ENCODE measurements around the gene PTPN5. TPM values are rescaled to one million over a fixed set of nuclear protein-coding genes. Genes with fewer than 3 reads are reported as not detected.

Gene PTPN5
- total RNA-seq, 2 experiments from 2014 or later: not detected

GRCh38 chr11:18710545-18710944, 81.1 kb downstream of the PTPN5 start:
- CTCF ChIA-PET: interaction anchor here (1.0 to 3.6 kb wide), 2 partner anchors 12 to 17 kb away, joined by 4 to 15 read pairs; no protein-coding TSS in a partner anchor
- no peak overlapping the region for H3K4me3 Mint-ChIP-seq
- no peak for ATAC-seq
- peaks cover 20% of the 10 kb centered on the region for H3K4me1 Mint-ChIP-seq
- H3K36me3 Mint-ChIP-seq: no peaks in the 10 kb centered on the region
- DNase-seq: no peak
- H3K27me3 Mint-ChIP-seq: peaks cover 20% of the 10 kb centered on the region
- H3K27ac Mint-ChIP-seq: no peak overlapping the region
- H3K9me3 Mint-ChIP-seq (ENCODE audit: low read depth): no peaks in the 10 kb centered on the region

GRCh38 chr11:18709414-18709813, 82.2 kb downstream of the PTPN5 start:
- ATAC-seq (no peak), DNase-seq (no peak)
- peaks cover 25% of the 10 kb centered on the region for H3K4me1 Mint-ChIP-seq
- peaks cover 25% of the 10 kb centered on the region for H3K27me3 Mint-ChIP-seq
- no peaks in the 10 kb centered on the region for H3K9me3 Mint-ChIP-seq (ENCODE audit: low read depth)
- no peak overlapping the region for H3K27ac Mint-ChIP-seq
- H3K36me3 Mint-ChIP-seq: no peaks in the 10 kb centered on the region
- H3K4me3 Mint-ChIP-seq: no peak overlapping the region
- CTCF ChIA-PET: interaction anchor here (0.9 to 3.6 kb wide), 3 partner anchors 11 to 22 kb away, joined by 3 to 15 read pairs (median 3); no protein-coding TSS in a partner anchor

- Mint-ChIP-seq H3K9me3 (ENCODE audit: low read depth) (no peaks in the 10 kb centered on the region), H3K4me3 (no peak overlapping the region), H3K27me3 (peaks cover 29% of the 10 kb centered on the region), H3K27ac (no peak overlapping the region), H3K36me3 (no peaks in the 10 kb centered on the region), H3K4me1 (peaks cover 25% of the 10 kb centered on the region)
- DNase-seq (no peak), ATAC-seq (no peak)
- CTCF ChIA-PET: interaction anchor here (1.1 to 3.6 kb wide), 4 partner anchors 9 to 24 kb away, joined by 3 to 15 read pairs (median 4); partner anchors contain the start of gene TMEM86A
Observed at GRCh38 chr11:18707811-18708340, 83.7 kb downstream of the PTPN5 start.

GRCh38 chr11:18706330-18707243, 85.0 kb downstream of the PTPN5 start:
- H3K4me3 Mint-ChIP-seq: peak overlapping the region; percentile 66
- H3K9me3 Mint-ChIP-seq (ENCODE audit: low read depth): no peaks in the 10 kb centered on the region
- peaks cover 25% of the 10 kb centered on the region for H3K4me1 Mint-ChIP-seq
- peak; percentile 63 for DNase-seq
- CTCF ChIA-PET: interaction anchor here (0.6 to 1.5 kb wide), 7 partner anchors 8 to 279 kb away, joined by 3 to 8 read pairs (median 3); partner anchors contain the start of gene TMEM86A
- ATAC-seq: peak; percentile 64
- H3K27me3 Mint-ChIP-seq: peaks cover 29% of the 10 kb centered on the region
- H3K27ac Mint-ChIP-seq: peak overlapping the region; percentile 74
- H3K36me3 Mint-ChIP-seq: no peaks in the 10 kb centered on the region

GRCh38 chr11:18705651-18706281, 85.8 kb downstream of the PTPN5 start:
- ATAC-seq: peak; percentile 49
- DNase-seq: no peak
- CTCF ChIA-PET: interaction anchor here (0.6 to 1.5 kb wide), 6 partner anchors 17 to 278 kb away, joined by 3 to 8 read pairs (median 3); no protein-coding TSS in a partner anchor
- H3K36me3 Mint-ChIP-seq: no peaks in the 10 kb centered on the region
- no peak overlapping the region for H3K27ac Mint-ChIP-seq
- H3K4me1 Mint-ChIP-seq: peaks cover 23% of the 10 kb centered on the region
- H3K9me3 Mint-ChIP-seq (ENCODE audit: low read depth): no peaks in the 10 kb centered on the region
- H3K27me3 Mint-ChIP-seq: peaks cover 29% of the 10 kb centered on the region
- peak overlapping the region; percentile 14 for H3K4me3 Mint-ChIP-seq

GRCh38 chr11:18704698-18705097, 86.9 kb downstream of the PTPN5 start:
- no peaks in the 10 kb centered on the region for H3K36me3 Mint-ChIP-seq
- ATAC-seq (no peak), DNase-seq (no peak)
- peaks cover 18% of the 10 kb centered on the region for H3K4me1 Mint-ChIP-seq
- H3K9me3 Mint-ChIP-seq (ENCODE audit: low read depth): no peaks in the 10 kb centered on the region
- no peak overlapping the region for H3K27ac Mint-ChIP-seq
- CTCF ChIA-PET: interaction anchor here (0.8 to 1.9 kb wide), 6 partner anchors 9 to 25 kb away, joined by 3 to 6 read pairs (median 4); no protein-coding TSS in a partner anchor
- no peak overlapping the region for H3K4me3 Mint-ChIP-seq
- peaks cover 36% of the 10 kb centered on the region for H3K27me3 Mint-ChIP-seq

GRCh38 chr11:18704045-18704645, 87.5 kb downstream of the PTPN5 start:
- ATAC-seq: no peak
- DNase-seq: no peak
- H3K9me3 Mint-ChIP-seq (ENCODE audit: low read depth): no peaks in the 10 kb centered on the region
- peaks cover 41% of the 10 kb centered on the region for H3K27me3 Mint-ChIP-seq
- H3K4me3 Mint-ChIP-seq: no peak overlapping the region
- H3K4me1 Mint-ChIP-seq: peaks cover 16% of the 10 kb centered on the region
- no peaks in the 10 kb centered on the region for H3K36me3 Mint-ChIP-seq
- CTCF ChIA-PET: interaction anchor here (0.8 to 1.9 kb wide), 6 partner anchors 9 to 25 kb away, joined by 3 to 6 read pairs (median 4); no protein-coding TSS in a partner anchor
- no peak overlapping the region for H3K27ac Mint-ChIP-seq

GRCh38 chr11:18703001-18703763, 88.4 kb downstream of the PTPN5 start:
- H3K9me3 Mint-ChIP-seq (ENCODE audit: low read depth): no peaks in the 10 kb centered on the region
- ATAC-seq: no peak
- CTCF ChIA-PET: interaction anchor here (0.9 to 1.9 kb wide), 3 partner anchors 10 to 19 kb away, joined by 3 to 6 read pairs (median 5); no protein-coding TSS in a partner anchor
- no peak for DNase-seq
- H3K4me1 Mint-ChIP-seq: peaks cover 18% of the 10 kb centered on the region
- peaks cover 37% of the 10 kb centered on the region for H3K27me3 Mint-ChIP-seq
- no peak overlapping the region for H3K27ac Mint-ChIP-seq
- H3K4me3 Mint-ChIP-seq: no peak overlapping the region
- H3K36me3 Mint-ChIP-seq: no peaks in the 10 kb centered on the region

GRCh38 chr11:18701614-18702216, 89.9 kb downstream of the PTPN5 start:
- peaks cover 25% of the 10 kb centered on the region for H3K27me3 Mint-ChIP-seq
- CTCF ChIA-PET: interaction anchor here (0.9 to 1.0 kb wide), 2 partner anchors 20 to 29 kb away, joined by 4 read pairs; no protein-coding TSS in a partner anchor

GRCh38 chr11:18700872-18701271, 90.7 kb downstream of the PTPN5 start:
- Mint-ChIP-seq H3K9me3 (ENCODE audit: low read depth) (no peaks in the 10 kb centered on the region), H3K27me3 (peaks cover 21% of the 10 kb centered on the region), H3K27ac (no peak overlapping the region), H3K4me1 (peaks cover 13% of the 10 kb centered on the region), H3K4me3 (no peak overlapping the region), H3K36me3 (no peaks in the 10 kb centered on the region)
- DNase-seq: no peak
- CTCF ChIA-PET: interaction anchor here (1.0 to 1.4 kb wide), 2 partner anchors 21 to 24 kb away, joined by 3 to 4 read pairs; no protein-coding TSS in a partner anchor
- ATAC-seq: no peak

More at GRCh38 chr11:18701614-18702216, 89.9 kb downstream of the PTPN5 start:
- H3K4me1 Mint-ChIP-seq: peaks cover 17% of the 10 kb centered on the region
- ATAC-seq (no peak), DNase-seq (no peak)
- no peaks in the 10 kb centered on the region for H3K9me3 Mint-ChIP-seq (ENCODE audit: low read depth)
- H3K27ac Mint-ChIP-seq: no peak overlapping the region
- no peak overlapping the region for H3K4me3 Mint-ChIP-seq
- no peaks in the 10 kb centered on the region for H3K36me3 Mint-ChIP-seq

- H3K27me3 Mint-ChIP-seq: peaks cover 19% of the 10 kb centered on the region
- DNase-seq (no peak), ATAC-seq (no peak)
- no peaks in the 10 kb centered on the region for H3K36me3 Mint-ChIP-seq
- CTCF ChIA-PET: interaction anchor here (1.4 kb wide), 1 partner anchor 23 kb away, joined by 3 read pairs; no protein-coding TSS in a partner anchor
- peaks cover 8% of the 10 kb centered on the region for H3K4me1 Mint-ChIP-seq
- no peaks in the 10 kb centered on the region for H3K9me3 Mint-ChIP-seq (ENCODE audit: low read depth)
- H3K27ac Mint-ChIP-seq: no peak overlapping the region
- peak overlapping the region; percentile 12 for H3K4me3 Mint-ChIP-seq
Observed at GRCh38 chr11:18700375-18700774, 91.2 kb downstream of the PTPN5 start.
